ENCODE data around the gene KRTAP24-1.

KRTAP24-1 gene

GRCh38 chr21:30234050-30234449 lies 48.7 kb downstream of the KRTAP24-1 start:
- DNase-seq, result no peak

DNA sequence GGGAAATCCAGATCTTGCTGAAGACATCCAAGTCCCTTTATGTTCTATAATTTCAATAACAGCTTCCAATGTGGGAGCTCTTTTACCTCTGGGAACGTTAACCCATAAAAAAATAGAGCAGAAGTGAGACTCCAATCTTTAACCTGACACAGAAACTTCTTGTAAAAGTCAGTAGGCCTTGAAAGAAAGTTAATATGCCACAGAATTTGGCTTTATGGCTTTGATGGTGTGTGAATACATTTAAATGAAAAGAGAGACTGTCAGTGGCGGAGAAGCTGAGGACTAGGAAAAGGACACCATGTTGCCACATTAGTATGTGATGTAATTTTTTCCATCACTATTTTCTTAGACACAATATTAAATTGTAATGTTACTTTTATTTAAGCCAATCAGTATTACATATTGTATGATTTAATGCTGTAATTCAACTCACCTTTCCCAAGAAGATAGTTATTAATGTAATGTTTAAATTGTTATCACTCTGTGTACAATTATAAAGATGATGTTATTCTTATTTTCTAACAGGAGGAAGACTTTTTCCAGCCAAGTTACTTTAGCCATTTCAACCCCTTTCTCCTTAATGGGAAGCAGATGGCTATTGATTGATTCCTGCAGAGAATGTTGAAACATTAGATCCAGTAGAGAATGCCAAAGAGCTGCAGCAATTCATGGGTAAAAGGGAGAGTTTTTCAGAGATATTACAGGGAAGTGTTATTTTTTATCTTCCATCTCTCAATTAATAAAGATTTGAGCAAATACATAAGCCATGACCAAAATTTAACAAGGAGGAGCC lies 49.3 kb downstream of the KRTAP24-1 start:
- DNase-seq, result no peak

- DNase-seq, result no peak
Measured at GRCh38 chr21:30232011-30232410, 50.7 kb downstream of the KRTAP24-1 start.
